Measurements from ENCODE around the gene MAP3K20.
A peak's percentile ranks its signal among the peaks of the same experiment; 100 is the strongest.

MAP3K20 gene

DNA sequence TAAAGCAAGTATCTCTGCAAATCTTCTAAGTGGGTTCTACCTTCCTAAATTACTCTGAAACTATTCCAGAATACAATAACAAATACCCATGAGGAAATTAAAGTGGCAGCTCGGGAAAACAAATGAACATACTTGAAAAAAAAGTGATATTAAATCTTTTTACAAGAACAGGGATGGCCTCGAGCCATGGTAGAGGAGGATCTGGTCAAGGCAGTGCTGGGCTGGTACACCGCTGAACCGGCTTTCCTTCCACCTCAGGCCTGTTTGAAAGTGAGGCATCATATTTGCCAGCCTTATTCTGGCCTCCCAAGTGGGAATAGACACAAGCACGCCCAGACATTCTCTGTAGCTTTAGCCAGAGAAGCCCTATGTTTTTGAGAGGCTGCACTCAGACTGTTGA, 154.5 kb downstream of the MAP3K20 start:
- H3K4me3 ChIP-seq (replicated peaks; ENCODE audit: low read depth, low read length) = no peak overlapping the region
- TF ChIP-seq, protein P1, sequence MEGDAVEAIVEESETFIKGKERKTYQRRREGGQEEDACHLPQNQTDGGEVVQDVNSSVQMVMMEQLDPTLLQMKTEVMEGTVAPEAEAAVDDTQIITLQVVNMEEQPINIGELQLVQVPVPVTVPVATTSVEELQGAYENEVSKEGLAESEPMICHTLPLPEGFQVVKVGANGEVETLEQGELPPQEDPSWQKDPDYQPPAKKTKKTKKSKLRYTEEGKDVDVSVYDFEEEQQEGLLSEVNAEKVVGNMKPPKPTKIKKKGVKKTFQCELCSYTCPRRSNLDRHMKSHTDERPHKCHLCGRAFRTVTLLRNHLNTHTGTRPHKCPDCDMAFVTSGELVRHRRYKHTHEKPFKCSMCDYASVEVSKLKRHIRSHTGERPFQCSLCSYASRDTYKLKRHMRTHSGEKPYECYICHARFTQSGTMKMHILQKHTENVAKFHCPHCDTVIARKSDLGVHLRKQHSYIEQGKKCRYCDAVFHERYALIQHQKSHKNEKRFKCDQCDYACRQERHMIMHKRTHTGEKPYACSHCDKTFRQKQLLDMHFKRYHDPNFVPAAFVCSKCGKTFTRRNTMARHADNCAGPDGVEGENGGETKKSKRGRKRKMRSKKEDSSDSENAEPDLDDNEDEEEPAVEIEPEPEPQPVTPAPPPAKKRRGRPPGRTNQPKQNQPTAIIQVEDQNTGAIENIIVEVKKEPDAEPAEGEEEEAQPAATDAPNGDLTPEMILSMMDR (IDR thresholded peaks at IDR 0.05; ENCODE audit: low read length, missing control alignments) = no peak
- DNase-seq (ENCODE audit: low read depth) = no peak

DNA sequence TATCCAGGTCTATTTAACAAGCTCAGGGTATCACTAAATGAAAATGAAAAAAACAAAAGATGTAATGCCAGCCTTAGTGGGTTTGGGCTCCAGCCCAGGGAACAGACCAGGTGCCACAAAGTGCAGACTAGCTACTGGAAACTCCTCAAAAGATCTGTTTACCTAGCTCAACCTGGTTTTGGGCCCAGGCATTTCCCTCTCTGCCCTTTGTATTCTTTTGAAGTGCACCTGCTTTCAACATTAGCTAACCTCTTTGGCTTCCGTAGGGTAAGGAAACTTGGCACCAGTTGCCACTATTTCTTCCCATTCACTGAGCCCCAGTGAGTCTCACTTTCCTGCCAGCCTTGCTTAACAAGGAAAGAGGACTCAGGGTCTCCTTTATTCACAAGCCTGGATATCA, 155.4 kb downstream of the MAP3K20 start:
- no peak for DNase-seq (ENCODE audit: low read depth)
- TF ChIP-seq, protein P1 (IDR thresholded peaks at IDR 0.05; ENCODE audit: low read length, missing control alignments) = no peak
- H3K4me3 ChIP-seq (replicated peaks; ENCODE audit: low read depth, low read length) = no peak overlapping the region

DNA sequence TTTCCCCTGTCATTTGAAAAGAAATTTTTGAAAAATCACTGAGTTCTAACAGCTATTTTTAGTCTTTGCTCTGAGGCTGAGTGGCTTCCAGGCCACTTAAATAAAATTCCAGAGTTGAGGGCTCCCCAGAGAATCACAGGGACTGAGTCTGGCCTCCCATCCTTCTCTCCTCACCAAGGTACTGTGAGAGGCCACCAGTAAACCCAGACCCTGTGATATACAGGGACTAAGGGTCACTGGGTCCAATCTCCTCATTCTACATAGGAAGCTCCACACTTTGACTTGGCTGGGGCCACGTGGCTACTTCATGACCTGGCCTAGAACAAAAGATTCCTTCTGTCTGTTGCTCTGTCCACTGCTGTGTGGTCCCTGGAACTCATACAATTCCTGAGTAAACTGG, 155.8 kb downstream of the MAP3K20 start:
- no peak for DNase-seq (ENCODE audit: low read depth)
- no peak overlapping the region for H3K4me3 ChIP-seq (replicated peaks; ENCODE audit: low read depth, low read length)
- TF ChIP-seq, protein P1 (IDR thresholded peaks at IDR 0.05; ENCODE audit: low read length, missing control alignments) = no peak

DNA sequence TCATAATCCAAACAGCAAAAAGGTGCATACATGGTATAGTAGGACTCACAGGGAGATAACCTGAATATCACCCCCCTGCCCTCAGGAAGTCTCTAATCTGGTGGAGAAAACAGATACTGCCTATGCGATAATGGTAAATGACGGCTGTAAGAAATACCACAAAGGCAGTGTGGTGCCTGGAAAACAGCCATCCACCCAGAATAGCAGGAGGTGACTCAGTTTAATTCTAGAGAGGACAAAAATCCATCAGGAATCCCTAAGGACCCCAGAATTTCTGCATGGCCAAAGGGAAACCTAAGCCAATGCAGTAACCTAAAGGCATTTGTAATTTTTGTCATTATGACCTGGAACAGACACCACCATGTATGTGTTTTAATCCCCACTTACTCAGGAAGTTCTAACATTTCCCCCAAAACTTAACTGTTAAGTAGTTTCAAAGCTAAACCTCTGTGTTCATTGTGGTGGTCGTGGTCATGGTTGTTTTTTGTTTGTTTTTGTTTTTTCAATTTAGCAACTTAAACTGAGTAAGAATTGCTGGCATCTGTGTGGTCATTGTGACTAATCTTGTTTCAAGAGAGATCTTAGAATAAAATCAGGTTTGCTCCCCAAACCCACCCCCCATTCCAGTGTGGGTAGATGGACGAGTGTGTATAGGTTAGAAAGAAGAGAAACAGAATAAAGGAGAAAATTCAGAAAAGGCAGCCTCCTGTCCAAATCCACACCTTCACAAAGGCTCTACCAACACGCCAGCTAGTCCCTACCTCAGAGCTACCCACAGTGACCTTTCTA, 157.5 kb downstream of the MAP3K20 start:
- peak; percentile 11 for DNase-seq (ENCODE audit: low read depth)
- TF ChIP-seq, protein P1 (IDR thresholded peaks at IDR 0.05; ENCODE audit: low read length, missing control alignments) = no peak
- no peak overlapping the region for H3K4me3 ChIP-seq (replicated peaks; ENCODE audit: low read depth, low read length)

DNA sequence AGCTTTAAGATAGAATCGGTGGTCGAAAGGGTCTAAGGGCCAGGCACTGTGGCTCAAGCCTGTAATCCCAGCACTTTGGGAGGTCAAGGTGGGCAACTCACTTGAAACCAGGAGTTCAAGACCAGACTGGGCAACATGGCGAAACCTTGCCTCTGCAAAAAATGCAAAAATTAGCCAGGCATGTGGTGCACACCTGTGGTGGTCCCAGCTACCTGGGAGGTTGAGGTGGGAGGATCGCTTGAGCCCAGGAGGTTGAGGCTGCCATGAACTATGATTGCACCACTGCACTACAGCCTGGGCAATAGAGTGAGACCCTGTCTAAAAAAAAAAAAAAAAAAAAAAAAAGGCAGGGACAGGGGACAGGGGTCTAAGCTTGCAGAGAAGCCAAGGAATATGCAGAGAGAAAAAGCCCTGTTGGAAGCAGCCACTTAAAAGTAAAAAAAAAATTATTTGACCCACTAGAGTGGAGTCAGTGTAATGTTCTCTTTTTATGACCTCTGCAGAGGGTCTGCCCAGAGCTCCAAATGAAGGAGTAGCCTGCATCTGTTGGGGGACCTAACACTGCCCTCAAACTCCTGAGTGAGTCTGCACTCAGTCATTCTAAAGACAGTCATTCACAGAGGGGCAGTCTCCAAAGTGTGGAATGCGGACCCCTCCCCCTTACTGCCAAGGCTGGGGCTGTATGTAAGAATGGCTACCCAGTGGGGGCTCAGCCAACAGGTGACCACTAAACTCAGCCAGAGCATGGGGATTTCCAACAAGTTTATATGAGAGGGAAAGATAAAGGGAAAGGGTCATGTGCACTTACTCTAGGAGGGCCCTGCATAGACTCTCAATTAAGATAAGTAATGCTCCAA, 160.5 kb downstream of the MAP3K20 start:
- TF ChIP-seq, protein P1 (IDR thresholded peaks at IDR 0.05; ENCODE audit: low read length, missing control alignments) = no peak
- DNase-seq (ENCODE audit: low read depth) = no peak

DNA sequence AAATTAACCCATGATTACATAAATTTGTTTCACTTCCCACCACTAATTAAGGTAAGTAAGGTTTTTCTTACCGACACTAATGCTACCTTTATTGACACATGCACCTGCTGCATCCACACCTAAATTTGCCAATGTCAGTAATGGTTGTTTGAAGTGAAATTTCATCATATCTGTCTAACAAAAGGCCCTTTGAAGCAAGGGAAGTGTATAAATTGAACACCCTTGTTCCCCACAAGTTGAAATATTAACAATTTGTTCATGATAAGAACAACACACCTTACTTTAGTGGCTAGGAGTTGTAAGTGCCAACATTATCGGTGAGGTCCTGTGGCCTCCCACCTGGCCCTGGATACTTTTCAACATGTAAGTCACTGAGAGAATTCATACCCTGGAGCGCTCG, 162.7 kb downstream of the MAP3K20 start:
- no peak for DNase-seq (ENCODE audit: low read depth)
- TF ChIP-seq, protein P1 (IDR thresholded peaks at IDR 0.05; ENCODE audit: low read length, missing control alignments) = no peak
- no peak overlapping the region for H3K4me3 ChIP-seq (replicated peaks; ENCODE audit: low read depth, low read length)

More for the DNA sequence above, 160.5 kb downstream of the MAP3K20 start:
- H3K4me3 ChIP-seq (replicated peaks; ENCODE audit: low read depth, low read length) = no peak overlapping the region
